Astrocyte (in vitro differentiated cells and primary cell): ENCODE measurements around the gene MLPH.

Source experiments
- EZH2 ChIP-seq: IDR thresholded peaks from 2 replicates; pipeline ENCODE4 v1.6.1; 2012; ENCODE audit warnings: mild to moderate bottlenecking, low read length, inconsistent platforms; ENCODE audit not compliant: insufficient read depth
- TF ChIP-seq, protein P1 (sequence below): IDR thresholded peaks from 2 replicates; pipeline ENCODE4 v1.5.1; 2011; ENCODE audit warnings: low read depth, mild to moderate bottlenecking, inconsistent platforms, low read length, moderate library complexity; ENCODE audit not compliant: insufficient read depth

DNA sequence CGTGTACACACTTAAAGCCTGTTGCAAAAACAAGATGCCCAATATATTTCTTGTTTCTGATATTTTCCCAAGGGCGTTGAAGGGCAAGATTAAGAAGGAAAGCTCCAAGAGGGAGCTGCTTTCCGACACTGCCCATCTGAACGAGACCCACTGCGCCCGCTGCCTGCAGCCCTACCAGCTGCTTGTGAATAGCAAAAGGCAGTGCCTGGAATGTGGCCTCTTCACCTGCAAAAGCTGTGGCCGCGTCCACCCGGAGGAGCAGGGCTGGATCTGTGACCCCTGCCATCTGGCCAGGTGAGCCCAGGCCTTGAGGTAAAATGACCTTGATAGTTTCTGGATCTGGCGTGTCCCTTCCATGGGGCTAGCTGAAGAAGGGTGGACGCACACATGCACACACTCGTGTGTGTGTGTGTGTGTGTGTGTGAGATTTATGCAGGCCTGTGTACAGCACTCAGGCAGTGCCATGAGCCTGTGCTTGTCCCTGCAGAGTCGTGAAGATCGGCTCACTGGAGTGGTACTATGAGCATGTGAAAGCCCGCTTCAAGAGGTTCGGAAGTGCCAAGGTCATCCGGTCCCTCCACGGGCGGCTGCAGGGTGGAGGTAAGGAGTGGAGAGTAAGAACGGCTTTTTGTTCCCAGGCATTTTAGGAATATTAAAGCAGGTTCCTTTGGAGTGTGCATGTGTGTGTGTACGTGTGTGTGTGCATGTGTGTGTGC lies 23.6 kb downstream of the MLPH start:
- TF ChIP-seq, protein P1, sequence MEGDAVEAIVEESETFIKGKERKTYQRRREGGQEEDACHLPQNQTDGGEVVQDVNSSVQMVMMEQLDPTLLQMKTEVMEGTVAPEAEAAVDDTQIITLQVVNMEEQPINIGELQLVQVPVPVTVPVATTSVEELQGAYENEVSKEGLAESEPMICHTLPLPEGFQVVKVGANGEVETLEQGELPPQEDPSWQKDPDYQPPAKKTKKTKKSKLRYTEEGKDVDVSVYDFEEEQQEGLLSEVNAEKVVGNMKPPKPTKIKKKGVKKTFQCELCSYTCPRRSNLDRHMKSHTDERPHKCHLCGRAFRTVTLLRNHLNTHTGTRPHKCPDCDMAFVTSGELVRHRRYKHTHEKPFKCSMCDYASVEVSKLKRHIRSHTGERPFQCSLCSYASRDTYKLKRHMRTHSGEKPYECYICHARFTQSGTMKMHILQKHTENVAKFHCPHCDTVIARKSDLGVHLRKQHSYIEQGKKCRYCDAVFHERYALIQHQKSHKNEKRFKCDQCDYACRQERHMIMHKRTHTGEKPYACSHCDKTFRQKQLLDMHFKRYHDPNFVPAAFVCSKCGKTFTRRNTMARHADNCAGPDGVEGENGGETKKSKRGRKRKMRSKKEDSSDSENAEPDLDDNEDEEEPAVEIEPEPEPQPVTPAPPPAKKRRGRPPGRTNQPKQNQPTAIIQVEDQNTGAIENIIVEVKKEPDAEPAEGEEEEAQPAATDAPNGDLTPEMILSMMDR: no peak
- no peak for TF ChIP-seq EZH2
